ENCODE results near the gene XXYLT1.
"Not testable (repeated sequence)": the region's sequence is repeated elsewhere in the genome, so short reads cannot be mapped to it uniquely, and the experiment has no call there.

Gene XXYLT1, protein sequence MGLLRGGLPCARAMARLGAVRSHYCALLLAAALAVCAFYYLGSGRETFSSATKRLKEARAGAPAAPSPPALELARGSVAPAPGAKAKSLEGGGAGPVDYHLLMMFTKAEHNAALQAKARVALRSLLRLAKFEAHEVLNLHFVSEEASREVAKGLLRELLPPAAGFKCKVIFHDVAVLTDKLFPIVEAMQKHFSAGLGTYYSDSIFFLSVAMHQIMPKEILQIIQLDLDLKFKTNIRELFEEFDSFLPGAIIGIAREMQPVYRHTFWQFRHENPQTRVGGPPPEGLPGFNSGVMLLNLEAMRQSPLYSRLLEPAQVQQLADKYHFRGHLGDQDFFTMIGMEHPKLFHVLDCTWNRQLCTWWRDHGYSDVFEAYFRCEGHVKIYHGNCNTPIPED

DNA sequence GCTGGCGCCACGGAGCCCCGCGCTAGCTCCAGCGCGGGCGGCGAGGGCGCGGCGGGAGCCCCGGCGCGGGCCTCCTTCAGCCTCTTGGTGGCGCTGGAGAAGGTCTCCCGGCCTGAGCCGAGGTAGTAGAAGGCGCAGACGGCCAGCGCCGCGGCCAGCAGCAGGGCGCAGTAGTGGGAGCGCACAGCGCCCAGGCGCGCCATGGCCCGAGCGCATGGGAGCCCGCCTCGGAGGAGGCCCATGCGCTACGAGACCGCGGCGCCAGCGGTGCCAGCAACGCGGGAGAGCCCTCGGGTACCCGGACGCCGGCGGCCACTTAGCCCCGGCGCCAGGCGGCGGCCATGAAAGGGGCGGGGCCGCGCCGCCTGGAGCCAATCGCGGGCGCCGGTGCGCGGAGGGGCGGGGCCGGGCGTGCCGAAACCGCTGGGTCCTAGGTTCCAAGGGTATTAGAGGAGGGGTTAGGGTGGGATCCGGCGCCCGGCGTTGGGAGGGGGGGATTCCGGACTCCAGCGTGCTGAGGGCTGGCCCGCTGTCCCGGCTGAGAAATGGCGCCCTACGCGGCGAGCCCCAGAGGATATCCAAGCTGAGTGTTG, at the start of gene XXYLT1:
Gene XXYLT1, minus strand, starts transcription at position 343 of the 593 bp plus-strand sequence. Its CDS starts 101 bp downstream, at position 242.
- DNase-seq: peak; percentile 74

DNA sequence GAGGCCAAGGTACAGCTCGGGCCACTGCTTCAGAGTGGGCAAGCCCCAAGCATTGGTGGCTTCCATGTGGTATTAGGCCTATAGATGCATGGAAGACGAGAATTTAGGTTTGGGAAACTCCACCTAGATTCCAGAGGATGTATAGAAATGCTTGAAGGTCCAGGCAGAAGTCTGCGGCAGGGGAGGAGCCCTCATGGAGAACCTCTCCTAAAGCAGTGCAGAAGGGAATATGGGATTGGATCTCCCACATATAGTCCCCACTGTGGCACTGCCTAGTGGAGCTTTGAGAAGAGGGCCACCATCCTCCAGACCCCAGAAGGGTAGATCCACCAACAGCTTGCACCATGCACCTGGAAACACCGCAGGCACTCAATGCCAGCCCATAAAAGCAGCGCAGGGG, 48.1 kb upstream of the XXYLT1 start:
- DNase-seq: no peak

DNA sequence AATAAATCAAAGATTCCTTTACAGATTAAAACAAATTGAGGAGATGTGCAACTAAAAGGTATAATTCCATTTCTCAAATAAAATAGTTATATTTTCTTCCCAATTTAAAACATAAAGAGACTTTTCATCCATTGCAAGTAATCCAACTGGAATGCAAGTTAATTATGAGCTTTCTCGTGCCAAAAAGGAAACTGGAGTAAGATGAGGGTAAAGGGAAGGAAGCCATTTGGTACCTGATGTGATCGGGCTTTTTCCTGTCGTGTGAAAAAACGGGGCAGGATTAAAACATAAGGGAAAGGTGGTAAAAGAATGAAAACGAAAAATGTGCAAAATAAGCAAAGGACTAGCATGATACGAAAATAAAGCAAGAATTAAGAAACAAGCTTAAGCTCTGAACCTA, 41.8 kb upstream of the XXYLT1 start:
- no peak for DNase-seq

DNA sequence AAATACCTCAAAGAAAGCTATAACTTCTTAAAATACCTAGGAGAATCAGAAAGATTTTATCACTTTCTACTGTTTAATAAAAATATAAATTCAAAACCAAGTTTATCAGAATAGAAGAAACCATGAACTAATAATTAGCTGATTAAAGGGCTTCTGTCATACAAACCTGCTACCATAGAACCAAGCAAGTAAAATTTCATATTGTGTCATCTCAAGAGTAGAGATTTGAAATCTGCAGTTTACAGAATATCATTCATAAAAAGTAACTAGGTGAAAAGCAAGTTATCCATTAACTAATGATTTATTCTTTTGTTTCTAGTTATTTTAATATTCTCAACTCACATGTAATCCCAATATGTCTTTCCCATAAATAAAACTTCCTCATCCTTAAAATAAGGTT, 36.8 kb upstream of the XXYLT1 start:
- no peak for DNase-seq

DNA sequence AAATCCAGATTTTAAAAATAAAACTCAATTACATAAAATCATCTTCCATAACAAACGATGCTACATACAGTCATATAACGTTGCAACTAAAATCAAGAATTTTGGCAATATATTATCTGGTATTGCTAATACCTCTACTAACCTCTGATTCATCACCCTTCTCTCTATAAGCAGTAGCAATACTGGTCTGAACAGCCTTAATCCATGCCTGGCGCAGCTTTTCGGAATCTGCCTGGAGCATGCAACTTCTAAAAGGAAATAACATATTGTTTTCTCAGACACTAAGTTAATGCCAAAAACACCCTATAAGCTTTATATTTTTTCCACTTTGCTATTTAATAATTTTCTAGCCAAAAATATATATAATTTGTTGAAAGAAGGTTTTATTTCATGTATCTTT, 35.4 kb upstream of the XXYLT1 start:
- no peak for DNase-seq

DNA sequence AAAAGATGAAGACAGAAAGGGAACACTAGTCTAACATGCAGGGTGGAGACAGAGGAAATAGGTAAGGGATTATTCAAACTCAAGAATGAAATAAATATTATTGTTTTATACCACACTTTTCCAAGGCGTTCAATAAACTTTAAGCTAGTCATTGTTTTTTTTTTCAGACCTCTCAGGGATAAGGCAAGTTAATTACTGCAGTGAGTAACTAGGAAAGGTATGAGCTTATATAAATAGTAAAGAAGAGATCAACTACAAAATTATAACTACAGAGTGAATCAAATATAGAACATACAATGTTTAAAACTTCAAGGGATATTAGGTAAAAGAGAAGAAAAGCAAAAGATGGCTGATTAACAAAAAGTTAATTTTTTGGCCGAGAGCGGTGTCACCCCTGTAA, 31.5 kb upstream of the XXYLT1 start:
- DNase-seq: no peak

DNA sequence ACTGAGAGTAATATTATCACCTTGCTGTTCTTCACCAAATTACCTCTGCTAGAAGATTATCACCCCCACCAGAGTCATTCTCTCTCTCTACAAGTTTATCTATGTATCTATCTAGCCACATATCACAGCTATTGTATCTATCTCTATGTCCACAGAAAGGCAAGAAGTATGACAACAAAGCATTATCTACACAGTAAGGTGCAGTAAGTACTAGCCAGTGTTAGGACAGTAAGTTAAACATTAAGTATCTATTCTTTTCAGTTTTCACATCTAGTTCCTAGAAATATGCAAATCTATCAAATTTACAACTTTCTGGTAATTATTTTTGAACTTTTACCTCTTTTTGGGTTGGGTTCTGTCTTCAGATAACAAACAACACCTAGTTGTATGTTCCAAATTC, 26.5 kb upstream of the XXYLT1 start:
- no peak for DNase-seq

DNA sequence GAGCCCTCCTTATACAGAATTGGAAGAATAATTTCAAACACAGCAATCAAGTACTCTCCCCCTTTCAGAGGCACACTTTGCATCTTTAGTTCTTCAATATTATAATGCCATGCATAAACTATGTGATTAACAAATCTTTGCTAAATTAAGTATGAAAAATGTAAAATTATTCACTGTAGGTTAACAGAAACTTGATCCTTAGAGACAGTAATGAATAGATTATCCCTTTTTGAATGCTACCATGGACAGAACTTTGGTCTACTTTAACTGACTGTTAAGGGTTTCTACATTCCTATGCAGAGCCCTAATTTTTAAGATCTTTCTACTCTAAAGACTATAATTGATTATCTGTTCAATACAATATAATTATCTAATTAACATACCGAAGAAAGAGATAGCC, 25.7 kb upstream of the XXYLT1 start:
- no peak for DNase-seq

DNA sequence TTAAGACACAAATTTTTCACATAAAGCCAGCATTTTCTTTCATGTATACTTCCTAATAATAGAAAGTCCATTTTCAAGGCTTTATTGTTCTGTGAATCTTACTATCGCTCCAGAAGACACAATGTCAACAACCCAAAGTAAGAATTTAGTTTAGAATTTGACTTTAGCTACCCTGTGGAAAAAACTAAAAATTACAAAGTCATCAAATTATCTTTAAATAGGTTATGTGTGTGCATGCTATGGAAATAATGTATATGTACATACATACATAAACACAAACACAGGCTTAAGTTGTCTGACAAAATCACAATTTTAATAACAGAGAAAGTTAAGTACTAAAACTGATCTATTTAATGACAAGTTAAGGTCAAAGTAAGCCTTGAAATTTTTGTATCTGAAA, 20.2 kb upstream of the XXYLT1 start:
- no peak for DNase-seq

DNA sequence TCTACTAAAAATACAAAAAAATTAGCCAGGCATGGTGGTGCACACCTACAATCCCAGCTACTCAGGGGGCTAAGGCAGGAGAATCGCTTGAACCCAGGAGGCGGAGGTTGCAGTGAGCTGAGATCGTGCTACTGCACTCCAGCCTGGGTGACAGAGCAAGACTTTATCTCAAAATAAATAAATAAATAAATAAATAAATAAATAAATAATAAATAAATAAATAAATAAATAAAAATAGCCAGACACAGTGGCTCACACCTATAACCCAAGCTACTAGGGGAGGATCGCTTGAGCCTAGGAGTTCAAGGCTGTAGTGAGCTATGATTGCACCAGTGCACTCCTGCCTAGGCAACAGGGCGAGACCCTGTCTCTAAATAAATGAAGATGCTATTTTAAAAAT, 19.7 kb upstream of the XXYLT1 start:
- not testable (repeated sequence) for DNase-seq

DNA sequence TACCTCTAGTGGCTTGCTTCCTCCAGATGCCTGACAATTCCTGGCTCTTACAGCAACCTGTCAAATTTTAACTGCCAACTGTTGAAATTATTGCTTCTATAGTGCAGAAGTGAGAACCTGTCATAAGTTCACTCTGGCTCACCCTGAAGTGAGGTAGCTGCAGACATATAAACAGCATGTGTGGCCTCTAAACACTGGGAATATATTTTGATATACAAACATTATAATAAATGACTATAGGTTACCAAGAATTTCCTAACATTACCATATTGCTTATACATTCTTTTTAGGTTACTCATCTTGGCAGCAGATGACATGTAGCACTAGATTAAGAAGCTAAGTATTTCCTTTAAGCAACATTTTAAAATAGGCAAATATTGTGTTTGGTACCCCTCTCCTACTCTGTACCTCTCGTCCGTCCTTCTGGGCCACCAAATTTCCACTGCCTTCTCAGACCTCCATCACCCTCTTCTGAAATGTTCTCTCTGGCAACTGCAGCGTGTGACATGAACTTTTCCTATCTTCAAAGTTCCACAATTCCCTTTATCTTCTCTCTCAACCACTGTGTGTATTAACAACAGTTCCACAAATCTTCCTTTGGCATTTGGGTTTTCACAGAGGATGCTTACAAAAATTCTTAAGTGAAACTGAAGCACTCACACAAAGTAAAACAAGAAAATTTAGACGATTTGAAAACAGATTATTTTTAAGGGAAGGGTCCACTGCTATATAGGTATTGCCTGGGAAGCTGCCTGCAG, 15.3 kb upstream of the XXYLT1 start:
- no peak for DNase-seq

DNA sequence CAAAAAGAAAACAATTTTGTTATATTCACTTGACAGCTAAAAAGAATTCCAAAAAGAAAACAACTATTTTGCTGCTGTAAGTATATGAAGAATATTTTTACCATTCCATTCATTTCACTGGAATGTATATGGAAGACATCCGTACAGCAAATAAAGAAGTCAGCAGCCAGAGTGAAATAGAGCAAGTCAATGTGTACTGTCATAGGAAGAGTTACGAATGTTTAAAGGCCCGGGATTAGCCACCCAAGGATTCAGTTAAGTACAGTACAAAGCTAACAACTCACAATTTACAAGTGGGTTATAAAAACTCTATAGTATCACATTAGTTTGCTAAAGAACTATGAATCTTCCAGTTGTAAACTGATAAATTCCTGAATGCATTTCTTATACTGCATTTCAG, 14.4 kb upstream of the XXYLT1 start:
- DNase-seq: no peak

DNA sequence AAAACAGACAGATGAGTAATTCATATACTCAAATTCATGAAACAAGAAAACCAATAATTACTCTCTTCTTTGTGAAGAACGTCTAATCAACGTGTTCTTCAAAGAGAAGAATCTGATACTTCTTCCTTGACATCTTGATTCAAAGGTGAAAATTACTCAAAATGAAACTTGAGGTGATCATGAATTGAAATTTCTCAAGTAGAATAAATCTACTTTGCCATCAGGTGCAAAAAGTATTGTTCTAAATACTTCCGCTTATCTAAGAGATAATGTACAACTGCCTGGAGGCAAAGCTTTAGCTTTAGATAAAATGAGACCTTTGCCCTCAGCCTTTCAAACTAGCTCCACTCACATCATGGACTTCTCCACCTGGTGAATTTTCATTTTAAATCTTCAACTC, 13.9 kb upstream of the XXYLT1 start:
- DNase-seq: no peak

DNA sequence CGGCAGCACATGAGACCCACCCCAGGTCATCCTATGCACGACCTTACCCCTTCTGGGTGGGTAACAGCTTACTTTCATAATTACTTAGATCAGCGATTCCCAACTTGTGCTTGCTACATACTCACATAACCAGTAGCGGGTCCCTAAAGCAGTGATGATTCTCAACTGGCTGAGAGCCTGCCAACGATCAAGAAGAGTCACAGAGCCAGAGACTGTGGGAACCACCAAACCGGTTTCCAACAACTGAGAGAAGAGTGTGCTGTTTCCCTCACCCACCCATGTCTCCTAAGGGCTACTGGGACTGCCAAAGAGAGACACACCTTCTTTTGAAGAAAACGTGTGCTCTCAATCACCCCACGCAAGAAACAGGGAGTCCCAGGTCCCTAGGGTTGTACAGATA, 12.0 kb upstream of the XXYLT1 start:
- DNase-seq: no peak

DNA sequence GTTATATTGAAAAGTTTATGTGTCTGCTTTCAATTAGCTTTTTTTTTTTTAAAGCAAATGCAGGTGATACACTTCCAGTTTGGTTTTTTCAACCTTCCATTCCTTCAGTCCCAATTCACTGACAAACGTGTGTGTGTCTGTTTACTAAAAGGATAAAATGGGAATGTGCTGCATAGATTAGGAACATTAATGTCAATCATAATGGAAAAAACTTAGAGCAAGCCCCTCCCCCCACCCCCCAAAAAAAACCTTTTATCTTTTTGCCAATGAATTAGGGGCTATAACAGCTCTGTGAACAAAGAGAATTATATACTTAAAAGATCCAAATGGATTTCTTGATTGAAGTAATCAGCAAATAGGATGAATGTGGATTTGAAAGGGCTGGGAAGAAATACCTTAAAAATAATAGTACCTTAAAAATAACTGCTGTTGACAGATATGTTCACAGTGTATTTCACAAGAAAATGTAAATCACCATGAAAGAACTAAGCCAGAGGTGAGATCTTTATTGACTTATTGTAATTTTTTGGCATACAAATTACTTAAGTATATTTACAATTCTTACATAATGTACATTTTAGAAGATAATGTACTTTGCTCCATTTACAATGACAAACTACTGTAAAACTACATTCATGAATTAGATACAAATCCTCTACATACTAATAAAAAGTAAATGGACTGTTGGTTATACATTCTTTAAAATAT, 3.5 kb upstream of the XXYLT1 start:
- no peak for DNase-seq

DNA sequence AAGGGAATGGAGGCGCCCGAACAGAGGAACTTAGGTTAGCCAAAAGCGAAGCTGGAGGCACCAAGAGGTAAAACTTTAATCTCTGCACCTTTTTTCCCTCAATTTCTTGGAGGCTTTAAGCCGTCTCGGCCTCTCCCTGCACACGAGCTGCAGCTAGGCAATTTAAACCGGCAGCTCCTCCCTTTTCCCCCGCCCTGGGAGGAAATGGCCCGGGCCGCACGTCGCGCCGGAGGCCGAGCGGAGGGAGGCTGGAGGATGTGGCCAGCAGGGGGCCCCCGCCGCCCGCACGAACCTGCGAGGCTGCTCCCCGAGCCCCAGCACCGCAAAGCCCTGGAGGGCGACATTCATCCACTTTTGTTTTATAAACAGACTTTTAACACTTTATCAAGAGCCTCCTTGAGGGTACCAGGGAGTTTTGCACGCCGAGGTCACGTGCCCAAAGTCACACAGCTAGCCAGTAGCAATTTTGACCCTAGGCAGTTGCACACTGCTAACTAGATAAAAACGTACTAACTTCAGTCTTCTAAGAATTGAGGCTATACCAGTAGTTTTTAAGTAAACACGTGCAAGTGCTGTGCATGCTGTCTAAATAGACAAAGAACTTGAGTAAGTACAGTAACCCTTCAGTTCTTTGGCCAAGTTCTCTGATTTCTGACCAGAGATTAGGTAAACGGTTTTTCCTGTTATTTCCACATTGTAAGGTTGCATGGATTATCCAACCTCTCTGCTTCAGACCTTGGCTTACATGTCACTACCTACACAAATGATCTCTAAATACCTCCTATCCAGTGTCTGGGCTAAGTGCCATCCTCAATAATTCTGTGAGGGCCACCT, 668 bp upstream of the XXYLT1 start:
- peak; percentile 70 for DNase-seq

DNA sequence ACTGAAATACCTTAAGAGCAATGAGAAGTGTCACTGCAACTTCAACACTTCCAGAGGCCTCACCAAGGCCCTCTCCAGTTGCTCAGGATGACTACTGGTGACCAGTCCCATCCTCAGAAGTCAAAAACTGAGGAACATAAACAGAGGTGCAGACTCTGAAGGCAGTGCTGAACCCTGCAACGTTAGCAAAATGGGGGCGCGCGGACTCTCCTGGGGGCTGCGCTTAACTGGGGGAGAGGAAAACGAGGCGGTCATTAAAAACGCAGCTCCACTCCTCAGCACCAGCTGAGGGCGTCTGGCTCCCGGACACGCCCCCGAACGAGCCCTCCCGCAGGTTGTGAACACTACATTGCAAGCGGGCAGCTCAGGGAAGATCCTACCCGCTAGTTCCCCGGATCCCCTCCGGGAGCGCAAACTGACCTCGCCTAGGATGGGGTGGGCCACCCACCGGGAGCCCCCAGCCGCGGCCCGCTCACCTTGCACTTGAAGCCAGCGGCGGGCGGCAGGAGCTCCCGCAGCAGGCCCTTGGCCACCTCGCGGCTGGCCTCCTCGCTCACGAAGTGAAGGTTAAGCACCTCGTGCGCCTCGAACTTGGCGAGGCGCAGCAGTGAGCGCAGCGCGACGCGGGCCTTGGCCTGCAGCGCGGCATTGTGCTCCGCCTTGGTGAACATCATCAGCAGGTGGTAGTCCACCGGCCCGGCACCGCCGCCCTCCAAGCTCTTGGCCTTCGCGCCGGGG, 711 bp downstream of the XXYLT1 start:
- DNase-seq: no peak

DNA sequence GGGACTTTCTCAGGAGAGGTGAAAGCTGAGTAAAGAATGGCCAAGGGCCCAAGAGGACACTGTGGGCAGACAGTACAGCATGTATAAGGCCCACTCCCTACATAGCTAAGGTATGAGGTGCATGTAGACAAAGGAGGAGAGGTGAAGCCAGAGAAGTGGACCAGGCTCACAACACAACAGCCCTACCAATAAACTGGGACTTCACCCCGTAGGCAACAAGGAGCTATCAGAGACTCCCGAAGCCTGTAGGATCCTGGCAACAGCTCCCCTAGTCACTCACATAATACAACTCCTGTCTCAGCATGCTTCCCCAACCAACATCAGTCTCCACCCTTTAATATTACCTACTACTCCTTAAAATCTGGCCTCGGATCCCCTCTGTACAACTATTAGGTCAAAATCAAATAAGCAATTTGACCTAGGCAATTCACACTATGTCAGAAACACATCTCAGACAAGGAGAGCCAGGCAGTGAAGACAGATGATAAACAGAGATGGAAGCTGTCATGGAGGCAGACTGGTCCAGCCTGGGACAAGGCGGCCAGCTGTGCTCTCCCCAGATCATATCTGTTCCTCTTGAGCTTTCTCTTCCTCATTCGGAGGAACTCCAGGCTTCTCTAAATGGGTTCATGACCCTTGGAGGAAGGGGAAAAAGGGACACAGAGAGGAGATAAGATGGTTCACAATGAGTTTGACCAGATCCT, 1.4 kb downstream of the XXYLT1 start:
- DNase-seq: no peak

DNA sequence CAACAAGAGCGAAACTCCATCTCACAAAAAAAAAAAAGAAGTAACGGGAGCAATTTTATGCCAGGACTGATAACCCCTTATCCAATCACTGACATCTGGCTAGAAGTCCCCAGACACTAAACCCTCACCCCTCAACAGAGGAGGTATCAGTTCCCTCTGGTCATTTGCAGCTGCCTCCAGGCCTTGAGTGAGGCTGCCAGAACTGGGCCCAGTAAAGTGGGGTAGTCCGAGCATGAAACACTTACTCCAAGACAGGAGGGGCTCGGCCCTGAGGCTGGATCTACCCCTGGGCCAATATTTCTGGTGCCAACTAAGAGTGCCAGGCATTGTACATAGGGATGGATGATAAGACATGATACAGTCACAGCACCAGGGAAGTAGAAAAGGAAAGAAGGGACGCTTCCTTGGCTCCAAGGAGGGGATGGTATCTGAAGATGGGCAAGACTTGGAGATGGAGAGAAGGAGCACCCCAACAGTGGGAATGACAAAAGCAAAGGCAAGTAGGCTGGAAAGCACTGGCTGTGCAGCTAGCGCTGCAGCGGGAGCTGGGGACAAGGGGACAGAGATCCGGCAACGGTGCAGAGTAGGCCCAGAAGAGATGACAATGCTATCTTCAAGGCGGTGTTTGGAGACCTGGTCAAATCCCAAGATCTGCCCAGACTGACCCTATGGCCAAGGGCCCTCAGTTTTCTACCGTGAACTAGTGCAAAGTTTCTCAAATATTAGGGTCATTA, 2.2 kb downstream of the XXYLT1 start:
- no peak for DNase-seq

DNA sequence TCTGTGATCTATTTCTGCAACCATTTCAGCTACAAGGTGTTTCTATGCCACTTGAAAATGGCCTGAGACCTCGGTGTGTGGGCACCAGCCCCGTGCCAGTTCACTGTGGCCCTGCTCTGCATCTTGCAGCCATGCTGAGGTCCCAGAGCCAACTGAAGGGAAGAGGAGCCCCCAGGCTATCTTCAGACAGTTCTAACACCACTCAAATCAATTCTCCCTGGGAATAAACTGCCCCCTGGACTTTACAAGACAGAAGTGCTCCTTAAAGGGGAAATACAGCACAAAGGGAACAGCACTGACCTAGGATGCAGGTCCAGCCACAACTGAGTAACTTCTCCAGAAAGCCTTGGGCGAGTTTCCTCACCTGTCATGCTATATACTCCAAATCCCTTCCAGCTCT, 3.9 kb downstream of the XXYLT1 start:
- no peak for DNase-seq
